ENCODE data around the gene LGALS9C.
"Not testable (repeated sequence)": the region's sequence is repeated elsewhere in the genome, so short reads cannot be mapped to it uniquely, and the experiment has no call there.

Gene LGALS9C

DNA sequence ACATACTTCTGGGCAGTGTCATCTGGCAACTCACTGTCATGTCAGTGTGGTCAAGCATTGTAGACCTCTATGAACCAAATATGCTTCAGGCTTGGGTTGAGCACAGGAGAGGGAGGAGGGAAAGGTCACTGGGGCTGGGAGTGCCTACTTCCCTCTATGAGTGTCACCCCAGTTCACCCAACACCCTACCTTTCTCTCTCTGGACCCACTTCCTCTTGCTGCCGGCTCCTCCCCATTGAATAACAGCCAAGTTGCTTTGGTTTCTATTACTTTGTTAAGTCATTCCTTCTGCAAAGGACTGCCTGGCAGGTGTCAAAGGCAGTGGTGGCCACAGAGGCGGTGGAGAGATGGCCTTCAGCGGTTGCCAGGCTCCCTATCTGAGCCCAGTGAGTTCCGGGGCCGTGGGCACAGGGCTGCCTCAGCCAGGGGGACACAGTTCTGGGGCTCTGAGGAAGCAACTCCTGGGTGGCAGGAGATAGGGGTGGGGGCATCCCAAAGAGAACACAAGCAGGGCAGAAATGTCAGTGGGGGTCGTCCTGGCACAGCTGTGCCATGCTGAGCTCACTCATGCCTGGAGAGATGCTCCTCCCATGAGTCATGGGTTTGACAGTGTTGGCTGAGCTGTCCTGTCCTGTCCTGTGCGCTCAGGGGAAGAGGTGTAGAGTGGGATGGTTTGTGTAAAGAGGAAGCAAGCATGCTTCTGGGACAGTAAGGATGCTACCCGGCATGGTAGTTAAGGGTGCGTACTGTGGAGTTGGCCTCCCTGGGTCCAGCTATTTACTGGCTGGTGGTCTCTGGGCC, at the start of gene LGALS9C:
Gene LGALS9C (plus strand): TSS at position 282 of the 801 bp plus-strand sequence. CDS start 66 bp downstream, at position 348.
- DNase-seq = not testable (repeated sequence)

DNA sequence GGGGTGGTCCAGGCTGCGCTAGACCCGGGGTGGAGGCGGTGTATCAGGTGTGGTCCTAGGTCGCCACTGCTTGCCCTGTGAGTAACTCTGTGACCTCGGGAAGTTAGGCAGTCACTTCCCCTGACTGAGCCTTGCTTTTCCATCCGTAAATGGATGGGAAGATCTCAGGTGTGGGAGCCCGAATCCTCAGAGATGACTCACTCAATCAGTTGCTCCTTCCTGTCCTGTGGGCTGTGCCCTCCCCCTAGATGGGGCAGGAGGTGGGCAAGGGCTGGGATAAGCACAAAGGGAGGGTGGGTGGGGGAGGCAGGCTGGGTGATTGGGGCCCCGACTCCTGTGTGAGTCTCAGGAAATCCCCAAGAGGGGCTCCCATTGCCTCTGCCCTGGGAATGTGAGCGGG, 44.4 kb upstream of the LGALS9C start:
- not testable (repeated sequence) for DNase-seq

DNA sequence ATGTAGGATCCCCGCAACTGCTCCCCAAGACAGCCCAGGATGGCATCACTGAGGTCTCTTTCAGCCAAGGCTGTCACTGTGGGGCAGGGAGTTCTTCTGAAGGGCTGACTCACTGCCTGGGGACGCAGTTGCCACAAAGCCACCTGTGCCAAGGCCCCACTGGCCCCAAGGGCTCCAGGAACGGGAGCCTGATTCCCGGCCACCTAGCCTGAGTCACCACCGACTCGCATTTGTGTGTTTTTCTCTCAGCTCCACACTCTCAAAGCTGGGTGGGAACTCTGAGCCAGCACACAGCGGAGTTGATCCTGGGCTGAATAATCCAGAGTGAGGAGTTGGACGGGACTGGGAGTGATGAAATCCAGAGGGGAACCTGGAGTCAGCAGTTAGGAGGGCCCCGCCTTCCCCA, 37.1 kb upstream of the LGALS9C start:
- DNase-seq = not testable (repeated sequence)

DNA sequence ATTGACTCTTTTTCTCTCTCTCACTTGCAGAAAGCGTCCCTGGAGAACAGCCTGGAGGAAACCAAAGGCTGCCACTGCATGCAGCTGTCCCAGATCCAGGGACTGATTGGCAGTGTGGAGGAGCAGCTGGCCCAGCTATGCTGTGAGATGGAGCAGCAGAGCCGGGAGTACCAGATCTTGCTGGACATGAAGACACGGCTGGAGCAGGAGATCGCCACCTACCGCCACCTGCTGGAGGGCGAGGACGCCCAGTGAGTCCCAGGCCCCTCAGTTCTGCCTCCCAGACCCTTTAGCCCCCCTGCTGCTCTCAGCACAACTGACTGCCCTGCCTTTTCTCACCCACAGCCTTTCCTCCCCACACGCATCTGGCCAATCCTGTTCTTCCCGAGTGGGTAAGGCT, 34.5 kb upstream of the LGALS9C start:
- not testable (repeated sequence) for DNase-seq

DNA sequence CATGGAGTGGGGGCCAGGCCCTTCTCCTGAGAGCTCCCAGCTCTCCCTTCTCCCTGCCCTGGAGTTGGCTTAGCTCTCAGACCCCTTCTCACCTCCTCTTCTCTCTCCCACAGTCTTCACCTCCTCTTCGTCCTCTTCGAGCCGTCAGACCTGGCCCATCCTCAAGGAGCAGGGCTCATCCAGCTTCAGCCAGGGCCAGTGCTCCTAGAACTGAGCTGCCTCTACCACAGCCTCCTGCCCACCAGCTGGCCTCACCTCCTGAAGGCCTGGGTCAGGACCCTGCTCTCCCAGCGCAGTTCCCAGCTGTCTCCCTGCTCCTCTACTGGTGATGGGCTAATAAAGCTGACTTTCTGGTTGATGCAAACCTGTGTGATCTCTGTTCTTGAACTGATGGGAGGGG, 34.1 kb upstream of the LGALS9C start:
- DNase-seq = not testable (repeated sequence)

DNA sequence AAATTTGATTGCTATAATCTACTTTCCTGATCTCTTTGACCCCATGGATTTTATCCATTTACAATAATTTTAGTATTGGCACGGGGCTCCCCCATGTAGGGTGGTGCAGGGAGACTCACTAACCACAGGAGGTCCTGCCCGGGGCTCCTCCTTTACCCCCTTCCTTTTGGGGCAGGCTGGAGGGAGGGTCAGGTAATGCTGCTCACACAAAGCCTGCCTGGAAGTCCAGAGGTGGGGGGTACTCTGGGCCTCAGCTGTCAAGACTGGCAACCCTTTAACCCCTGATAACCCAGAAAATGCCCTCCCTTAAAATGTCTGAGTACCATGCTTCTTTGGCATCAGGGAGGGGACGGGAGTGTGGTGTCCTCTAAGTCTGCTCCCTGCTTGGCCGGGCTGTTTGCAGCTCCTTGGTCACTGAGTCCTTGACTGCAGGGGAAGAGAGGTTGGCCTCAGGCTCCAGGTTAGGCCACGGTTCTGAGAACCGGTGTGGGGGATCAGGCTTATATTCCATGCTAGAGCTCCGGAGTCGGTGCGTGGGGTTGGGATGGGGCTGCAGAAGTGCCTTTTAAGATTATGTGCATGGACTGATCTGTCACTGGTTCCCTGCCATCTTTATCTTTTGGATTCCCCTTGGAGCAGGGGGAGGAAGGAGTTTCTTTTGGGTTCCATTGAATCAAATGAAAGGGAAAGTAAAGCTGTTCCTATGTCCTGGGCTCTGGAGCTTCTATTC, 28.9 kb upstream of the LGALS9C start:
- not testable (repeated sequence) for DNase-seq

DNA sequence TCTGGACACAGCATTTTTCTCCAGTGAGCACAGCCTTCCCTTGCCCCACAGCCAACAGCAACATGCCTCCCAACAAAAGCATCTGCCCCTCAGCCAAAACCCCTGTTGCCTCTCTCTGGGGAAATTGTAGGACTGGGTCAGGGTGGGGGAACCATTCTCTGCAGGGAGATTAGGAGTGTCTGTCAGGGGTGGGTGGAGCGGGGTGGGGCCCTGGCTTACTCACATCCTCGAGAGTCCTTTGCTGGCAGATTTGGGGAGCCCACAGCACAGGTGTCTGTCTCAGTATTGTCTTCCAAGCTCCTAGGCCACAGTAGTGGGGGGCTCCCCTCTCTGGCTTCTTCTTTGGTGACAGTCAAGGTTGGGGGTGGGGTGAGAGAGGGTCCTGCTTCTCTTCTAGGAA, 28.3 kb upstream of the LGALS9C start:
- DNase-seq = not testable (repeated sequence)

DNA sequence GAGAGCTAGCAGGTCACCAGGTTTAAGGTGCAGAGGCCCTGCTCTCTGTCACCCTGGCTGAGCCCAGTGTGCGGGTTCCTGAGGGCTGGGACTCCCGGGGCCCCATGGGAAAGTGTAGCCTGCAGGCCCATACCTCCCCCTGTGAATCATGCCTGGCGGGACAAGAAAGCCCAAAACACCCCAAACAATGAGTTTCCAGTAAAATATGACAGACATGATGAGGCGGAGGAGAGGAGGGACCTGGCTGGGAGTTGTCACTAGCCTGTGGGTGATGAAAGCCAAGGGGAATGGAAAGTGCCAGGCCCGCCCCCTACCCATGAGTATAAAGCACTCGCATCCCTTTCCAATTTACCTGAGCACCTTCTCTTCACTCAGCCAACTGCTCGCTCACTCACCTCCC, 26.8 kb upstream of the LGALS9C start:
- not testable (repeated sequence) for DNase-seq

DNA sequence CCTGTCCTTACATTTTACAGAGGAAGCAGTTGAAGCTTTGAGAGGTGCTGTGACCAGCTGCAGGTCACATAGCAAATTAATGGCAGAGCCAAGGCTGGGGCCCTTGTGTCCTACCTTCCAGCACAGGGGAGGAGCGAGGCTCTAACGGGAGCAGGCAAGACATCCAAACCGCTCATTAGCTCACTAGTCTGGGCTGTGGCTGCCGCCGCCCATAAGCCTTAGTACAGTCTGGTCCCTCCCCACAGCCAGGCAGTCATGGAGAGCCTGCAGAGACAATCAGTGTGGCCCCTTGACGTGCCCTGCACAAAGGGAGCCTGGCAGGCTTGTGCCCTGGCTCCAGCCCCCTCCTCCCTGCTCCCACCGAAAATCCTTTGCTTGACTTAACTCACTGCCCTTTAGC, 25.6 kb upstream of the LGALS9C start:
- DNase-seq = not testable (repeated sequence)

DNA sequence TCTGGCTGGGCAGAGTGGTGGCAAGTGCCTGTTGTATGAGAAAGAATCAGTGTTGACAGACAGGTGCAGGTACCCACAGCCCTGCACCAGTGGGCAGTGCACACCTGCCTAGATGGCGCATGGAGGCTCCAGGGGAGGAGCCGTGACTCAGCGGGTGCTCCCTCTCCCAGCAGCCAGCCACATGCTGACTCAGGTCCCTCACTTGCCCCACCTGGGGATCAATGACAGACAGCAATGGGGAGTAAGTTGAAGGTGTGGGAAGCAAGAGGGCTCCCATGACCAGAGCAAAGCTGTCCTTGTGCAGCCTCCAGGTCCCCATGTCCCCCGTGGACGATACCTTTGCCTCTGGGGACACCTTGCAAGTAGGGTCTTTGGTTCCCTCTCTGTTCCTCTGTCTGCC, 24.6 kb upstream of the LGALS9C start:
- DNase-seq = not testable (repeated sequence)

DNA sequence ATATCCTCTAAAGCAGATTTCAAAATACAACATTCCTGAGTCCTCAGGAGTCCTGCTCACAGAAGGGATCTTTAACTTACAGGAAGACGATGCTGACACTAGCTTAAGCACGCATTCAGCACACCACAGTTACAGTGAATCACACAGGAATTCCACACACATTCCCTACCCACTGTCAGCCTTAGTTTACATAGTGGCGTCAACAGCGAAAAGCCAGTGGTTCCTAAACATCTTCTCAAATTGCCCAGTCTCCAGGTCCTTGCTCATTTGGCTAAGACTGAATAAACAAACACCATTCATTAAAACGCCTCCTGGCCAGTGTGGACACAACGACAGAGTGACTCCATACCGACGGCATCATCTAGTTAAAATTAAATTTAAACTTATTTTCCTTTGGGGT, 17.6 kb upstream of the LGALS9C start:
- DNase-seq = not testable (repeated sequence)

DNA sequence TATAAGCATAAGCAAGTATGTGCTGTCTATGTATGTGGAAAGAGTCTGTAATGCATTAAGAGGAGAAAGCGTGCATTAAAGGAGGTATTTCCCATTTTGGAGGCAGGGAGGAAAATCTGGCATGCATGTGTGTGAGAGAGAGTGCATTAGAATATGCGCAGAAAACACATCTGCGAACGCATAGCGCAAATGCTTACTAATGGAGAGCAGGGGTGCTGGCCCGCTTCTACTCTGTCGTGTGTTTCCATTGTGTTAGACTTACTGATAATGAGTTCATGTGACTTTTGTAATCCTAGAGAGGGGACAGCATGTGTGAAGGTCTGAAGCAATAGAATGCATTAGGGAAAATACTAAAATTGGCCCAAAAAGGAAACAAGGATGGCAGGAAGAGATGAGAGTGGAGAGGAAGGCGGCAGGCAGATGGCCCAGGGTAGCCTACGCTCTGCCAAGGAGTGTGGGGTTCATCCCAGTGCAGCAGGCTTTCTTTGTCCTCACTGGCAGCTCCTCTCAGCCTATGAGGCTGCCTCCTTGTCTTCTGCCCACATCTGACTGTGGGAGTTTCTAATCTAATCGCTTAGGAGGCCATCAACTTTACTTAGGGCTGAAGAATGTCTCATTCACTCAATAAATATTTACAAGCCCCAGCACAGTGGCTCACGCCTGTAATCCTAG, 12.6 kb upstream of the LGALS9C start:
- DNase-seq = not testable (repeated sequence)

DNA sequence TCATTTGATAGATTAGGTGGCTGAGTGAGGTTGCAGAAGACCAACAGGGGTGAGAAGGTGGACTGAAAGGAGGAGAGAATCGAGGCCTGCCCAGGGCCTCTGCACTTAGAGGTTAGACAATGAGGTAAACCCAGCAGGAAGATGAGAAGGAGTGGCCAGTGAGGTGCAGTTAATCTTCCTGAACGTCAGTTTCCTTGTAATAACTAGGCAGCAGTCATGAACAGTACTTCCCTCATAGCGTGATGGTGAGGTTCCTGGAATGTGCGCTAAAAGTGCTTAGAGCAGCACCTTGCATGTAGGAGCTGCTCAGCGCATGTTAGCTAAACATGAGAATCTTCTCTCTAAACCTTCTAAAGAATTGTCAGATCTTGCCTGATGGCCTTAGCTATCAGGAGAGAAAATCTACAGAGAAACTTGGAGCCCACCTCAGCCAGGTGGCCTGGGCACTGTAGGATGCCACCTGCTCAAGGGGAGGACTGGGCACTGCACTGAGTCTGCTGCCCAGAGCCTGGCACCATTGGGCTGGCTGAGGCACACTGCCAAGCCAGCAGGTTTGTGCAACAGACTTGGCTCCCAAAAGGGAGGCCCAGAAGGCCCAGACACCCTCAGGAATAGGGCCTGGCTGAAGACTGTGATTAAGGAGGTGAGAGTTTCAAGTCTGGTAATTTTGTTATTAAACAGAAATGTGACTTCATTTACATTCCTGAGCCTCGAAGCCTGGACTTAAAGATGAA, 10.2 kb upstream of the LGALS9C start:
- not testable (repeated sequence) for DNase-seq

DNA sequence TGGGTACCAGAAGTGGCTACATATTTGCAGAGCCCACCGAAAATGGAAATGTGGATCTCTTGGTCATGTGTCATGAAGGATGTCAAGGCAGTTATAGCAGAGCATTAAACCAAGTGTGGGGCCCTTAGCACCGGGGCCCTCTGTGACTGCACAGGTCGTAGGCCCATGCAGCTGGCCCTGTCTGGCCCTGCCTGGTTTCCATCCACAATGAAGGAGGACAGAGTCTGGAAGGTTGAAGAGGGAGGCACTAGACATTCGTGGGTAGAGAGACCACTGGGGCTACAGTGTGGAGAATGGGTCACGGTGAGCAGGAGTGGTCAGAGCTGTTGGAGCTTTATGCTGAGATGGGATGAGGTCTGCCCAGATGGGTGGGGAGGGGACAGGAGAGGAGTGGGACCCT, 9.6 kb upstream of the LGALS9C start:
- DNase-seq = not testable (repeated sequence)

DNA sequence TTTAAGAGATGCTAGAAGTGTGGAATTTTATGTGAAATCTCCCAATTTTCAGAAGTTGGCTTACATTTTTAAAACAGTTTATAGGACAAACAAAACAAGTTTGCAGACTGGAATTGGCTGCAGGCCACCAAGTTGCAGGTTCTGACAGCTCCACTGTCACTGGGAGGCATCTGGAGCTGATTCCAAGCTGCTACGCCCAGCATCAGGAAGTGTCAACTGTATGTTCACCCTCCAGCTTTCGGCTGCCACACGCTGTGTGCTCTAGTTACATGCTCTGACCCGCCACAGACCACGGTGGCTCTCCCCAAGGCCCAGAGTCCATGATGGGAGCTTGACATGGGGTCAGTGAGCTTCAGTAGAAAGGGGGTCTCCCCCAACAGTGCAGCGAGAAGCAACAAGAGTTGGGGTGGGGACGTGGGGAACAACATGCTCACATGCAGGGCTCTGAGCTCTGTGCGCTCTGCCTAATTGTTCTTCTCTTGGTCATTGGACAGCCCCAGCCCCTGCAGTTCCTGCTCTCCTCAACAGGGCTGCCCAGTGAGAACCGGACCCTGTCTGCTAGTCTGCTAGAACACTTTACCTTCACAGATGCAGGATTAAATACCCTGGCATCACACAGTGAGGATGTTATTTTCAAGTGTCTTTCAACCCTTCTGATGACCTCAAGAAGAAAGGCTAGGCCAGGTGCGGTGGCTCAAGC, 8.0 kb upstream of the LGALS9C start:
- not testable (repeated sequence) for DNase-seq

DNA sequence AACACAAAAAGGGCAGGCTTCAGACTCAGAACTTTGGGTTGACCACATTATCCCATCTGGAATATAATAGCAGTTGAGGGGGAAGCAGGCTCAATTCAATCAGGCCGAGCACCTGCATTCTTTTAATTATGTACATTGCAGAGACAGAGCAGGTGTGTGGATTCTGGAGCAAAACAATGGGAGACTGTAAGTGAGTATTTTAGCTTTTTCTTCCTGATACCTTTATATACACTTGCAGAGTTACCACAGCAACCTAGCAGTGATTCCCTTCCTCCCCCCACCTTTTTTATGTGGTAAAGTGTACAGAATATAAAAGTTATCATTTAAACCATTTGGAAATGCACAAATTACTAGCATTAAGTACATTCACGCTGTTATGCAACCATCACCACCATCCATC, 6.8 kb upstream of the LGALS9C start:
- DNase-seq = not testable (repeated sequence)

DNA sequence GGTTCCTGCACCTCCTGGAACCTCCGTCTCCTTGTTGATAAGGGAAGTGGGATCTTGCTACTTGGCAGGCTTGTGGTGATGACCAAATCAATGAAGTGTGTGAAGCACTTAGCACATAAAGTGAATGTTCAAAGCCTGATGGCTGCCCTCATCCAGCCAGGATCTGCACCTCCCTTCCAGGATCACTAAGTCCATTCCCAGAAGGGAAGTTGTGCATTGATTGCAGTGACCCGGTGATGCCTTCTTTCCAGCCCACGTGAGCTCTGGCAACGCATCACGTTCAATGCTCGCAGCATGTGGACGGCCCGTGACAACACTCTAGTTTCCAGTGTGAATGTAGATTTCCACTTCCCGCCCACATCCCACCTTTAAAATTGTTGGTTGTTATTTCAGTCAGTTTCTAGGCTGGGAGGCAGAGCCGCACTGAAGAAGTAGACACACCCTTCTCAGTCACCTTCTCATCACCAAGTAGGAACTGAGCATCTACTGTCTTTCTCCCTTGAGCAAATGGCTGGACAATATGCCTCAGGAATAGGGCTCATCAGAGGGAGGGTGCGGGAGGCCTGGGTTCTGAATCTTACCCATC, 6.2 kb upstream of the LGALS9C start:
- not testable (repeated sequence) for DNase-seq

DNA sequence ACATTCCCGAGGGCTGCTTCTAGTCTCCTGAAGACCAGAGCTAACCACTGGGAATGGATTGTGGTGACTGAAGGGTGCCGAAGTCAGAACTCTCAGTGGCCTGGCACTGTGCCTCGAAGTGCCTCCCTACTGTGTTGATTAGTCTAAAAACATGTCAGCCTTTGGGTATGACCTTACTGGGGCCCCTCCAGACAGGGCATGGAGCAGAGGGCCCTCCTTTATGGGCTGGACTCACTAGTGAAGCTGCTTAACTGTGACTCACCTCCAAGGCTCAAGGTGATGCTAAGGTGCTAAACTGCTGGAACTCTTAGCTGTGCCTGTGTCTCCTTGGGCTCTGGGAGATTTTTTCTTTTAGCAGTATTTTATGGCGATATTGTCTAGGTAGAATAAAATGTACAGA, 2.6 kb upstream of the LGALS9C start:
- DNase-seq = not testable (repeated sequence)

DNA sequence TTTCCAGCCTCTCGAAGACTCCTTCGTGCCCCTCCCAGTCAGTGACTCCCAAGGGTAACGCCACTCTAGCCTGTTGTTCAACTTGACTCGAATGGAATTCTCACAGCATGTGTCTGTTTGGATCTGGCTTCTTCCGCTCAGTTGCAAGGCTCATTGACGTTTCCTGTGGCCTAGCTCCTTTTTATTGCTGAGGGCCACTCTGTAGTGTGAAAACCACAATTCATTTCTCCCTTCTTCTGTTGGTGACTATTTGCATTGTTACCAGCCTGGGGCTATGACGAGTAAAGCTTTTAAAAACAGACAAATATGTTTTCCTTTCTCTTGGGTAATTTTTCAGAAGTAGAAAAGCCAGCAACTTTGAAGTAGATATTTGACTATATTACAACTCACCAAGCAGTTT, 1.8 kb upstream of the LGALS9C start:
- not testable (repeated sequence) for DNase-seq

DNA sequence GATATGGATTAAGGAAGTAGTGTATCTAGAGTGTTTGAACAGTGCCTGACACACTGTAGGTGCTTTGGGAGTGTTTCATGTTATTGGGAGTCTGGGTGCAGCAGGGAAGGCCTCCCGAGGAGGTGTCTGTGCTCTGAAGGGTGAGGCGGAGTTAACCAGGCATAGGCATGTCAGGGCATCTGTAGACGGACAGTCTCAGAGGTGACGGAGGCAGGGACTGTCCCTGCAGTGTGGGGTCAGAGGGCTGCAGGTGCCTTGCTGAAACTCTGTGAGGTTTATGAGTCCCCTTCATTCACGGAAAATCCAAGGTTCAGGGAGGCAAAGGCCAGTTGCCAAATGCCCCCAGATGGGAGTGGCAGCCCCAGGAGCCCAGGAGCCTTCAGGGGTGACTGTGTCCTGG, 778 bp downstream of the LGALS9C start:
- DNase-seq = not testable (repeated sequence)

DNA sequence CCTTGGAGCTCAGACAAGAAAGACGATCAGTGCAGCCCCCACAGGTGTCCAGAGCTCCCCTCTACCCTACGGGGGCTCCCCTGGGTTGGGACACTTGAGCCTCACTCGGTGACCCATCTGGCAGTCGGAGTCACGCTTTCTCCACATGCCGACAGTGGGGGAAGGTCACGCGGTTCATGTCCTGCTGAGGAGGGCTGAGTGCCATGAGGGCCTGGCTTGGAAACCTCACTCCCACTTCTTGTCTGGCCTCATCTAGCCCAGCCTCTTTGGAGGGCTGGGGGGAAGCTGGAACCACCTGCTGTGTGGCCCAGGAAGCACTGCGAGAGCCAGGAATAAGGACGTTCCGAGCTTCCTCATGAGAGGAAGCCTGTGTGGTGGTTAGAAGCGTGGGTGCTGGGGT, 1.8 kb downstream of the LGALS9C start:
- DNase-seq = not testable (repeated sequence)
